ENCODE measurements around the gene ABL2.

- TF ChIP-seq POLR2A (IDR thresholded peaks at IDR 0.05) (no peak), CTCF (IDR thresholded peaks at IDR 0.05 in 4 of 5, conservative IDR thresholded peaks at IDR 0.05 in 1 of 5) (no peak)
These were observed 91.7 kb downstream of the ABL2 start for GRCh38 chr1:179137617-179138255.
